GM12878 (cell line): ENCODE results near the gene CDH4. TPM values are rescaled to one million over a fixed set of nuclear protein-coding genes. Genes with fewer than 3 reads are reported as not detected.

Source experiments
- ATAC-seq: fragments of 200-7000 bp; cut with Tn5 transposase; 3 replicates; pipeline ENCODE4 v1.9.1; 2020; ENCODE audit warnings: mild to moderate bottlenecking, moderate library complexity
- BruUV-seq: library from RNA; stranded (reverse); fragments of 400-500 nt; replicated peaks from 2 replicates; lab custom pipeline; 2021; lab: Mats Ljungman, UMichigan
- CTCF ChIA-PET: fragments of 300-600 bp; sonication (Branson Sonifier 250); formaldehyde crosslinking; extraction: SDS; loops from one replicate; lab custom pipeline; 2021; ENCODE audit warnings: inconsistent platforms; lab: Yijun Ruan, JAX
- POLR2A ChIA-PET: fragments of 350-600 bp; formaldehyde crosslinking; extraction: SDS; loops from one replicate; lab custom pipeline; 2021; ENCODE audit warnings: inconsistent platforms; lab: Charles Lee
- RAD21 ChIA-PET: fragments of 300-600 bp; sonication (Branson Sonifier 250); formaldehyde crosslinking; loops from one replicate; lab custom pipeline; 2023; ENCODE audit warnings: antibody characterized with exemption; ENCODE audit not compliant: unreplicated experiment; lab: Charles Lee
- SMC1A ChIA-PET: fragments of 300-600 bp; sonication (Branson Sonifier 250); formaldehyde crosslinking; loops from one replicate; lab custom pipeline; 2023; ENCODE audit not compliant: unreplicated experiment, uncharacterized antibody; lab: Charles Lee
- DNase-seq: peaks from one replicate; pipeline ENCODE4 v3.0.0-alpha.2; 2011; ENCODE audit warnings: low read depth, low spot score
- FAIRE-seq: peaks from 3 replicates; lab custom pipeline; 2011; peaks lifted over from hg19 to GRCh38; lab: Jason Lieb, UNC
- H2AFZ ChIP-seq: 2 replicates; pipeline ENCODE4 v1.6.0; 2011; ENCODE audit warnings: low read depth, low read length, control low read depth; ENCODE audit not compliant: control insufficient read depth
- H3K27ac ChIP-seq: 2 replicates; pipeline ENCODE4 v1.5.1; 2011; ENCODE audit warnings: control low read depth; ENCODE audit not compliant: control insufficient read depth, insufficient read depth
- H3K27me3 ChIP-seq, 2 experiments: replicated peaks in 1 of 2; 2 replicates each; pipeline versions ENCODE4 v1.6.0 to v1.6.1; 2011; ENCODE audit warnings: low read length in 1 of 2; ENCODE audit not compliant: control insufficient read depth in 2 of 2, insufficient read depth in 2 of 2
- H3K36me3 ChIP-seq, 2 experiments: 2 replicates each; pipeline ENCODE4 v1.5.1; 2011; ENCODE audit warnings: low read length in 1 of 2; ENCODE audit not compliant: control insufficient read depth in 2 of 2, insufficient read depth in 2 of 2
- H3K4me1 ChIP-seq: 2 replicates; pipeline ENCODE4 v1.6.1; 2011; ENCODE audit warnings: mild to moderate bottlenecking, low read length, moderate library complexity, mixed read lengths; ENCODE audit not compliant: control insufficient read depth, insufficient read depth
- H3K4me2 ChIP-seq: 2 replicates; pipeline ENCODE4 v1.6.0; 2011; ENCODE audit warnings: control low read depth; ENCODE audit not compliant: control insufficient read depth, insufficient read depth
- H3K4me3 ChIP-seq: fragments of 200-600 bp; sonication (generic); 2 replicates; pipeline ENCODE4 v1.5.1; 2016
- H3K79me2 ChIP-seq: 2 replicates; pipeline ENCODE4 v1.6.0; 2011; ENCODE audit warnings: low read length; ENCODE audit not compliant: control insufficient read depth, insufficient read depth
- H3K9ac ChIP-seq: 2 replicates; pipeline ENCODE4 v1.8.0; 2011; ENCODE audit warnings: low read length, control low read depth, mixed read lengths; ENCODE audit not compliant: control insufficient read depth, insufficient read depth
- H3K9me3 ChIP-seq: replicated peaks from 3 replicates; pipeline ENCODE4 v1.5.1; 2011; ENCODE audit warnings: mild to moderate bottlenecking, low read length; ENCODE audit not compliant: control insufficient read depth, insufficient read depth
- H4K20me1 ChIP-seq: 2 replicates; pipeline ENCODE4 v1.6.0; 2011; ENCODE audit not compliant: control insufficient read depth, insufficient read depth
- BCL11A ChIP-seq: IDR thresholded peaks from 2 replicates; pipeline ENCODE4 v1.6.1; 2011; ENCODE audit warnings: low read depth, low read length
- BMI1 ChIP-seq: fragments of 450-650 bp; IDR thresholded peaks from 2 replicates; pipeline ENCODE4 v1.6.1; 2016; ENCODE audit warnings: mild to moderate bottlenecking, moderate library complexity, borderline replicate concordance
- EED ChIP-seq: sonication (generic); IDR thresholded peaks from 2 replicates; pipeline ENCODE4 v1.6.1; 2016; ENCODE audit warnings: antibody characterized with exemption, low read depth
- IKZF1 ChIP-seq: fragments of 450-650 bp; conservative IDR thresholded peaks from 2 replicates; pipeline ENCODE4 v1.6.1; 2017; ENCODE audit warnings: antibody characterized with exemption, mild to moderate bottlenecking
- IRF4 ChIP-seq: IDR thresholded peaks from 2 replicates; pipeline ENCODE4 v1.6.1; 2011; ENCODE audit warnings: low read depth, low read length
- JUNB ChIP-seq: IDR thresholded peaks from 2 replicates; pipeline ENCODE4 v1.6.1; 2016; ENCODE audit warnings: antibody characterized with exemption, mild to moderate bottlenecking
- KLF5 ChIP-seq: fragments of 450-650 bp; IDR thresholded peaks from 2 replicates; pipeline ENCODE4 v1.6.1; 2014; ENCODE audit warnings: mild to moderate bottlenecking; ENCODE audit not compliant: partially characterized antibody
- MEF2A ChIP-seq: IDR thresholded peaks from 2 replicates; pipeline ENCODE4 v1.6.1; 2011; ENCODE audit warnings: low read depth, mild to moderate bottlenecking, low read length, moderate library complexity; ENCODE audit not compliant: insufficient read depth
- NBN ChIP-seq: fragments of 450-650 bp; IDR thresholded peaks from 2 replicates; pipeline ENCODE4 v1.6.1; 2016
- NFXL1 ChIP-seq: fragments of 450-650 bp; IDR thresholded peaks from 2 replicates; pipeline ENCODE4 v1.6.1; 2017; ENCODE audit warnings: antibody characterized with exemption, mild to moderate bottlenecking, borderline replicate concordance
- POU2F2 ChIP-seq: IDR thresholded peaks from 3 replicates; pipeline ENCODE4 v1.6.1; 2011; ENCODE audit warnings: low read depth, mild to moderate bottlenecking, low read length, borderline replicate concordance
- SPI1 ChIP-seq: IDR thresholded peaks from 2 replicates; pipeline ENCODE4 v1.6.1; 2011; ENCODE audit warnings: low read depth, mild to moderate bottlenecking, low read length, moderate library complexity, borderline replicate concordance; ENCODE audit not compliant: insufficient read depth
- ZNF274 ChIP-seq: IDR thresholded peaks from one replicate; pipeline ENCODE4 v1.8.0; 2011; ENCODE audit not compliant: insufficient read length, insufficient read depth
- WGBS: methylation state at CpG from one replicate; pipeline ENCODE4 v1.1.6; 2016; ENCODE audit warnings: low lambda C conversion rate; ENCODE audit not compliant: insufficient replicate concordance, insufficient coverage; ENCODE audit errors: missing lambda C conversion rate; 5-methylcytosine and 5-hydroxymethylcytosine counted together
- in situ Hi-C: fragments of 300-500 bp; cut with MboI; formaldehyde crosslinking; loops from 9 replicates; pipeline ENCODE4 v1.14.3; 2018; ENCODE audit warnings: mixed read lengths
- intact Hi-C: fragments of 100-400 bp; cut with micrococcal nuclease; formaldehyde crosslinking; loops from one replicate; pipeline ENCODE4 v1.14.2; 2022; ENCODE audit not compliant: unreplicated experiment
- polyA plus RNA-seq, 11 experiments: library from polyadenylated mRNA; depleted of rRNA in 4 of 11; unstranded in 6 of 11; stranded (reverse) in 5 of 11; fragments of >200 nt; fragmentation: Nextera tagmentation in 4 of 11; fragmentation: Illumina TruSeq in 1 of 11; extraction: Ambion mirVana in 4 of 11; extraction: Trizol in 1 of 11; gene quantifications; 1 replicate in 1 of 11; 2 replicates in 10 of 11; pipeline versions ENCODE4 v1.2.1 to v1.2.3, GENCODE V29; 2011 to 2016; ENCODE audit warnings: inconsistent platforms in 2 of 11, missing spikeins in 2 of 11, low read depth in 1 of 11
- total RNA-seq, 4 experiments: library from RNA; depleted of rRNA in 3 of 4; stranded (reverse); fragments of >200 nt in 3 of 4; fragmentation: Illumina TruSeq in 1 of 4; extraction: Trizol in 1 of 4; gene quantifications; 2 replicates each; pipeline versions ENCODE4 v1.2.1 to v1.2.3, GENCODE V29; 2013 to 2021
- TF ChIP-seq, protein P1 (sequence below): IDR thresholded peaks from 2 replicates; pipeline ENCODE4 v1.6.1; 2011; ENCODE audit warnings: borderline replicate concordance, low read depth, mild to moderate bottlenecking, moderate library complexity, low read length; ENCODE audit not compliant: insufficient read depth, poor library complexity, severe bottlenecking
- TF ChIP-seq, protein P2 (sequence below): fragments of 450-650 bp; IDR thresholded peaks from 2 replicates; pipeline ENCODE4 v1.6.1; 2018; ENCODE audit warnings: mild to moderate bottlenecking, low read depth, moderate library complexity; ENCODE audit not compliant: partially characterized antibody

CDH4 gene
- total and polyA plus RNA-seq, 10 of the 15 experiments (the other 5 are each of a cell fraction or from before 2014, with no cell fraction given) = not detected

DNA sequence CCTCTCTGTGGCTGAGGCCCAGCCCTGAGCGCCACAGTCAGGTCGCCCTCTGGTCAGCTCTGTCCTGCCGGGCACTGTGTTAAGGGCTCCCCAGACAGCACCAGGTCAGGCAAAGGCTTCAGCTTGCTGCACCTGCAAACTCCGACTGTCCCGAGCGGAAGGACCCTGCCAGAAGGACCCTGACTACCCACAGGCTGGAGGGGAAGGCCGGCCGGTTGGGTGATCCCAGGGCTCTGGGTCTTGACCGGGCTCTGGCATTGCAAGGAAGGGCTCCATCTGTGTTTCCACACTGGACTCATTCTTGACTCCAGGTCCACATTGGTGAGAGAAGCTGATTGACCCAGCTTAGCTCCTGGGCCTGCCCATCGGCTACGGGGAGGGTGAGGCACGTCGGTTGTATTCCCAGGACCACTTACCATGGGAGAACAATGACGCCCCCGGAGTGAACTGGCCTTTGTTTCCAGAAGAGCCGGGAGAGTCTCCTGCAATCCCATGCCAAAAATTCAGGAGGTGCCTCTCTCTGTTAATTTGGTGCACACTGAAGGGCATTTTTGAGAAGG is 583.8 kb downstream of the CDH4 start:
- WGBS = 36% methylated on average over 16 of the region's 16 CpGs
- no peak overlapping the region for H3K4me3 ChIP-seq
- ATAC-seq (no peak), DNase-seq (no peak)
- H3K27me3 ChIP-seq = no peaks in the 10 kb centered on the region; a peak in 1 of 4 replicates
- no peaks in the 10 kb centered on the region for H3K36me3 ChIP-seq
- SMC1A ChIA-PET = no interaction called here
- no peak overlapping the region for H3K4me2 ChIP-seq
- CTCF ChIA-PET = no interaction called here
- no peaks in the 10 kb centered on the region for H3K4me1 ChIP-seq
- H3K9ac ChIP-seq = no peak overlapping the region
- H3K27ac ChIP-seq = no peak overlapping the region
- POLR2A ChIA-PET = no interaction called here
- H3K9me3 ChIP-seq = no peaks in the 10 kb centered on the region
- BruUV-seq = no TSS peak
- intact Hi-C loops = no loop called here
- RAD21 ChIA-PET = no interaction called here
- H2AFZ ChIP-seq = no peak overlapping the region
- no peaks in the 10 kb centered on the region for H3K79me2 ChIP-seq
- no peaks in the 10 kb centered on the region for H4K20me1 ChIP-seq
- TF ChIP-seq NBN (no peak), IKZF1 (no peak), BCL11A (no peak), BMI1 (no peak), IRF4 (no peak), SPI1 (no peak), KLF5 (no peak), MEF2A (no peak), EED (no peak), ZNF274 (no peak), NFXL1 (no peak), POU2F2 (no peak), JUNB (no peak)
- TF ChIP-seq, protein P1, sequence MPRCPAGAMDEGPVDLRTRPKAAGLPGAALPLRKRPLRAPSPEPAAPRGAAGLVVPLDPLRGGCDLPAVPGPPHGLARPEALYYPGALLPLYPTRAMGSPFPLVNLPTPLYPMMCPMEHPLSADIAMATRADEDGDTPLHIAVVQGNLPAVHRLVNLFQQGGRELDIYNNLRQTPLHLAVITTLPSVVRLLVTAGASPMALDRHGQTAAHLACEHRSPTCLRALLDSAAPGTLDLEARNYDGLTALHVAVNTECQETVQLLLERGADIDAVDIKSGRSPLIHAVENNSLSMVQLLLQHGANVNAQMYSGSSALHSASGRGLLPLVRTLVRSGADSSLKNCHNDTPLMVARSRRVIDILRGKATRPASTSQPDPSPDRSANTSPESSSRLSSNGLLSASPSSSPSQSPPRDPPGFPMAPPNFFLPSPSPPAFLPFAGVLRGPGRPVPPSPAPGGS = no peak
- TF ChIP-seq, protein P2, sequence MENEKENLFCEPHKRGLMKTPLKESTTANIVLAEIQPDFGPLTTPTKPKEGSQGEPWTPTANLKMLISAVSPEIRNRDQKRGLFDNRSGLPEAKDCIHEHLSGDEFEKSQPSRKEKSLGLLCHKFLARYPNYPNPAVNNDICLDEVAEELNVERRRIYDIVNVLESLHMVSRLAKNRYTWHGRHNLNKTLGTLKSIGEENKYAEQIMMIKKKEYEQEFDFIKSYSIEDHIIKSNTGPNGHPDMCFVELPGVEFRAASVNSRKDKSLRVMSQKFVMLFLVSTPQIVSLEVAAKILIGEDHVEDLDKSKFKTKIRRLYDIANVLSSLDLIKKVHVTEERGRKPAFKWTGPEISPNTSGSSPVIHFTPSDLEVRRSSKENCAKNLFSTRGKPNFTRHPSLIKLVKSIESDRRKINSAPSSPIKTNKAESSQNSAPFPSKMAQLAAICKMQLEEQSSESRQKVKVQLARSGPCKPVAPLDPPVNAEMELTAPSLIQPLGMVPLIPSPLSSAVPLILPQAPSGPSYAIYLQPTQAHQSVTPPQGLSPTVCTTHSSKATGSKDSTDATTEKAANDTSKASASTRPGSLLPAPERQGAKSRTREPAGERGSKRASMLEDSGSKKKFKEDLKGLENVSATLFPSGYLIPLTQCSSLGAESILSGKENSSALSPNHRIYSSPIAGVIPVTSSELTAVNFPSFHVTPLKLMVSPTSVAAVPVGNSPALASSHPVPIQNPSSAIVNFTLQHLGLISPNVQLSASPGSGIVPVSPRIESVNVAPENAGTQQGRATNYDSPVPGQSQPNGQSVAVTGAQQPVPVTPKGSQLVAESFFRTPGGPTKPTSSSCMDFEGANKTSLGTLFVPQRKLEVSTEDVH = no peak
- TF ChIP-seq, all 136 proteins: peak for 0
- in situ Hi-C loops = loop anchor here (25.0 kb wide), 2 partner anchors 624 to 849 kb away; no protein-coding TSS in a partner anchor
- no peak for FAIRE-seq
